ENCODE measurements around the gene TMBIM6.

Gene TMBIM6

DNA sequence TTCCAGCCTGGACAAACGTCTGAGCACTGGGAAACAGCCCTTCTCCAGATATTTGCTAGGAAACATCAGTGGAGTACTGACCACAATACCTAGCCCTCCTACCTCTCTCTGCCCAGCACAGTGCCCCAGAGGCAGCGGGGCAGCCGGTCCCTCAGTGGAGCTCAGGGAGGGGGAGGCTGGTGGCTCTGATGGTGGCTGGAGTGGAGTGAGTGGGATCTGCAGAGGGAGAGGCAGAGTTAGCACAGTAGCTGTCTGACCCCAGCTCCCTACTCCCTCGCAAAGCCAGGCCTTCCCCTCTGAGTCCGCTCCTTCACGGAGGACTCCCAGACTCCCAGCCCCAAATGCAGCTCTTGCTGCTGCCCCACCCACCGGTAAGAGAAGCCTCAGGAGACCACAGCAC, 56.9 kb downstream of the TMBIM6 start:
- no peak for DNase-seq (ENCODE audit: low spot score)

DNA sequence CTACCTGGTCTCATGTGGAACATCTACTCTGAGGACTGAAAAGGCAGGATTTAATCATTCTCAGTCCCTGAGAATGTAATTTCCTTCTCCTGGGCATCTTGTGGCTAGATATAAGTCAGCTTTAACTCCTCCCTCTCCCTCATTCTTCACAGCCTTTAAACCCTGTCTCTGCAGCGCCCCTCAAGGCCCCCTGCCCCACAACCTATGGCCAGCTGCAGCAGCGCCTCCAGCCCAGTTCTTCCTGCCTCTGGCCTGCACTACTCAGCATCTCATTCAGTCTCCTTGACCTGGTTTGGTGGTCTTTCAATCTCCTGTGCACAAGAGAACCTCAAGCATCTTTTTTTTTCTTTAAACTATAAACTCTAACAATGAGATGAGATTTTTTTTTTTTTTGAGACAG, 57.6 kb downstream of the TMBIM6 start:
- DNase-seq (ENCODE audit: low spot score): no peak

DNA sequence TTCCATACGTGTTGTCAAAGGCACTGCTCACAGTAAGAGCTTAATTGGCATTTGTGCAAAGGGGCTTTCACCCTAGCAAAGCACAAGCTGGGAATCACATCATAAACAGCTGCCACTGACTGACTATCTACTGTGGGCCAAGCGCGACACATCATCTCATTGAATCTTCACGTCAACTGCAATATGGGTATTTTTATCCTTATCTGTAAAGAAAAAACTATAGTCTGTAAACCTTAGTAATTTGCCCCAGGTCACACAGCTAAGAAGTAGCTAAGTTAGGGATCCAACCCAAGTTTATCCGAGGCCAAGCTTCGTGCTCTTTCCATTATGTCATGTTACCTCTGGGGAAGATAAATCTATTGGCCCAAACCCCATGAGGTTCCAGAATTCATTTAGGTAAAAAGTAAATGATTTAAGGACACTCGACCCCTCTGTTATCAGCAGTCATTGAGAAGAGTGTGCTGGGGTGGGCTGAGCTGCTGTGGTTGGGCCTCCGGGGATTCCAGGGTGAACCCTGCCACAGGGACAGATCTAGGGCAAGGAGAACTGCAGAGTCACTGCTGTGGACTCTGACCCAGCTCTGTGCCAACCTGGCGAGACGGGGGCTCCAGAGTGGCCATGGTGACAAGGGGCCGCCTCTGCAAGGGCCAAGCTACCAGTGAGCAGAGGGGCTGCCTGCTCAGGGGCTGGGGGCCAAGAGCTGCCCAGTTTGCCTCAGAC, 59.2 kb downstream of the TMBIM6 start:
- no peak for DNase-seq (ENCODE audit: low spot score)

DNA sequence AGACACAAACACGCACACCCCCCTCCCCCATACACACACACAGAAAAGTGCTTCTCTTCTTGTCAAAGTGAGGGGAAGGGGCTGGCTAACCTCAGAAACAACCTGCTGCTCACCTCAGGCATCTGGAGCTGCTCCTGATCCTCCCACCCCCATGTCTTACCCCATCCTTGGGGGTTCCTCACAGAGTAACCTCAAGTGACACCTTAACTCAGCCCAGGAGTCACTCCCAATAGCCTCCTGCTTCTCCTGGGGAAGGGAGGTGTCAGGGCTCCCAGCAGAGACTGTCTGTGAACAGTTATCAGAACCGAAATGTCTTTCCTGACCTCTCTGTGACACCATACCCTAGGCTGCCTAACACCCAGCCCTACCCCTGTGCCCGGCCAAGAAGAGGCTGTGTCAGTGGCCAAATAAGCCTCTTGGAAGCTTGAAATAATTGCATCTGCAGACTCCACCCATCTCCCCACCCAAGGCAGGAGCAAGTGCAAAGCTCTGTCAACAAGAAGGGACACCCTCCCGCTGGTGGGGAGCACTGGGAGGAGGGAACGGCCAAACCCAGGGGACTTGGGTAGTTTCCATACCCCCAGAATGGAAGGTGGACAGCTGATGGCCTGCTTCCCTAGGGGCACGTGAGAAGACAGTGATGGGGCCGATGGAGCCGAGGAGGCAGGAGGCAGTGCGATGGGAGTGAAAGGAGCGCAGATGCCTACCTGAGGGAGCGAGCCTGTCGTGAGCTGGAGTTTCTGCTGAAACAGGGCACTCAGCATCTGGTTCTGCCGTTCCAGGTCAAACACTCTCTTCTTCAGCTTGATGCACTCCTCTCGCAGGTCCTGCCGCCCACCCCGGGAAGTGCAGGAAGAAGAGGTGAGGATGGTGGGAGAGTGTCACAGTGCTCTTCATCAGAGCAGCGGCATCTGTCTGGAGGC, 60.0 kb downstream of the TMBIM6 start:
- no peak for DNase-seq (ENCODE audit: low spot score)

DNA sequence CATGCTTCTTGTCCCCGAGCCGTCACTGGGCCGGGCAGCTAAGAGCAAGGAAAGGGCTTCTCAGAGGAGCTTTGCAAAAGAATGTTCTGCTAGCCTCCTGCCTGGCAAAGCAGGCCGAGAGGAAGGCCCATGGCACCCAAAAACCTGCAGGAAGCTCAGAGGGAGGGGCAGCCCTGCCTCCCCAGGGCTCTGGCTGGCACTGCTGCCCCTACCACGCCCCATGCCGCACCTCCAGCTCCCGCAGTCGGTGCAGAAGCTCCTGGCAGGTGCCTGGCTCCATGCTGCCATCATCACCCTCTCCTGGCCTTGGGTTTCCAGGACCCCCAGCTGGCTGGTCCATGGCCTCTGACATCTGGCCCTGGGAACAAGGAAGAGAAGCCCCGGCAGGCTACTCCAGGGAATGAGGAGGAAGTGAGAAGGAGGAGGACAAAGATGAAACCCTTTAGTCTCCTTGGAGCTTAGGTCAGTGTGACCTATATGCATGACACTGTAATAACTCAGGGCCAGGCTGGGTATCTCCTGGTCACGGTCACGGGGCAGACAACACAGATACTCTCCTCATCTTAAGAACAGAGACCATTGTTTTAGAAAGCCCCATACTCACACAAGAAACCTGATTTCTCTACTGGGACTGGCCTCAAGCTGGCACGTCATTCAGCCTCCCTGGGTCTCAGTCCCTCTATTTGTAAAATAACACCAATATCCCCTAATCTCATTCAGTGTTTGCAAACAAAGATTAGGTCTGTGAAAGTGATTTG, 62.5 kb downstream of the TMBIM6 start:
- DNase-seq (ENCODE audit: low spot score): no peak

DNA sequence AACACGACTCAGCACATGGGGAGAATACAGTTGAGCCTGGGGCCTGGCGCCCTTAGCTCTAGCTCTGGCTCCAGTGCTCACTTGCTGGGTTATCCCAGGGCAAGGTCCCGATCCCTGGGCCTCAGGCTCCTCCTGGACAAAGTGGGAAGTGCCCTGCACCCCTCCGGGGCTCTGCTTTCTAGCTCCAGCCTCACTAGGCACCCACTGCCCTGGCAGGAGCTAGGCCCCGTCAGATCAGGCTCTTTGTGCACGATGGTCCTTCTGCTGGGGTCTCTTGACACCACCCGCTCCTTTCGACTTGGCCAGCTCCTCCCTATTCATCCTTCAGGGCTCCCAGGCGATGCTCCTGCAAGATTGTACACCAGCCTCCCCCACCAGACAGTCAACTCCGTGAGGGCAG, 63.5 kb downstream of the TMBIM6 start:
- no peak for DNase-seq (ENCODE audit: low spot score)

DNA sequence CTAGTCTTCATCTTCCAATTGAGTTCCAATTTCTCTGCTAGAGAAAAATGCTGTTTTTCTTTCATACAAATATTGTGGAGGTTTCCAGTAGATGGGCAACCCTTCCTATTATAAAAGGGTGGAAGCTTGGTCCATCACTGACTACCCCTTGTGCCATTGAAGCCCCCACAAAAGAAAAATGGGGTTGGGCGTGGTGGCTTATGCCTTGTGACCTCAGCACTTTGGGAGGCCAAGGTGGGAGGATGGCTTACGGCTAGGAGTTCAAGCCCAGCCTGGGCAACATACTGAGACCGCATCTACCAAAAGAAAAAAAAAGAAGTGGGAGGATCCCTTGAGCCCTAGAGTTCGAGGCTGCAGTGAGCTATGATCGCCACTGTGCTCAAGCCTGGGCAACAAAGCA, 64.1 kb downstream of the TMBIM6 start:
- no peak for DNase-seq (ENCODE audit: low spot score)

DNA sequence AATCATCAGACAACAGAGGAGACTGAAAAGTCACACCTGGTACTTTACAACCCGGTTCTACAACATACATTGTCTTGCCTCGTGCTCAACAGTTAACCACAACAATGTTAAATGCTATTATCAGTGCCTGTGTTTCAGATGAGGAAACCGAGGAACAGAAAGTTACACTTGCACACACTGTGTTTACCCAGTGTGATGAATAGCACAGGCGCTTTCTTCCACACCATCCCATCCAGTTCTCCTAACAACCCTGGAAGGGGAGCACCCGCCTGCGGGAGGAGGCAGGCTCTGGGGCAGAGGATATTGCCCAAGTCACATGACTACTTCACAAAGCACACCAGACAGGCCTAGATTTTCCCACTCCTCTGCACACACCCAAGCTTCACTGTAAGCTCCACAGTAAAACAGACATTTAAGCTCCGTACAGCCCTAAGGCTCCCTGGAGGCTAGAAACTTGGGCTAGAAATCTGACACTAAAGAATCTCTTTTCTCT, 65.0 kb downstream of the TMBIM6 start:
- no peak for DNase-seq (ENCODE audit: low spot score)

DNA sequence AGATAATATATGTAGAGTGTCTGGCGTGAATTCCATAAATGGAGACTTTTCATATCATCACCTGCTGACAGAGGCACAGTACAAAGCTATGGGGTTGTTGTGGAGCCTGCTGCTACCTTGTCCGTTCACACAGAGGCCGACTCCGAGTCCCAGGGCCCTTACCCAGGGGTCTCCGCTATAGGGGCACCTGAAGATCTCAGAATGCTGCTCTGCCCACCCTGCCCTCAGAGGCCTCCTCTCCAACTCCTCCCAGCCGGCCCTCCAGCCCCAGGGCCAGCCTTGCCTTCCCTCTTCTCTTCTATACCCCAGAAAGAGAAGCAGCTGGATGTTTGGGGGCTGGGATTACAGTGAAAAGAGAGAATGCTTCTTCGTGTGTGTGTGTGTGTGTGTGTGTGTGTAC, 65.5 kb downstream of the TMBIM6 start:
- DNase-seq (ENCODE audit: low spot score): no peak

DNA sequence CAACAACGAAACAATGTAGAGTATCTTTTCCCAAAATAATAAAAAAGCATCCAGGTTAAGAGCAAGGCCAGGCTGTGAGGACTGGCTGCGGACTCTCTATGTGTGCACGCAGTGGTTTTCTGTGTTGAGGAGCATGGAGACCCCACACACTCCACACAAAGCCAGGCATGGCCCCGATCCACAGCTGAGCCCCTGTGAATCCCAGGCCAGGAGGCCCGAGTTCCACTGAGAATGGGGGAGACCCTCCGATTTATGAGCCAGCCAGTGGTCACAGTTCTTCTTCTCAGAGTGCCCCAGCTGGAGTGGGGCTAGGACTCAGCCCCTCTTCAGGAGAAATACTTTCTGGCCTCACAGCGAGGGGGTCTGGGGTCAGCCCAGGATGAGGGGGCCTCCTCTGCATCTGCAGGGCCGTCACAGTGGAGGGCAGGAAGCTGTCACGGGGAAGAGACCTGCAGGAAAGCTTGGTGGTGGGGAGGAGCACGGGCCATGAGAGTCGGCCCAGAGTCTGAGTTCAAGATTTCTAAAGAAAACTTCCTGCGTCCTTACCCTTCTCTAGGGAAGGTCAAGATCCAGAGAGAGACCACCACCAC, 66.7 kb downstream of the TMBIM6 start:
- no peak for DNase-seq (ENCODE audit: low spot score)

DNA sequence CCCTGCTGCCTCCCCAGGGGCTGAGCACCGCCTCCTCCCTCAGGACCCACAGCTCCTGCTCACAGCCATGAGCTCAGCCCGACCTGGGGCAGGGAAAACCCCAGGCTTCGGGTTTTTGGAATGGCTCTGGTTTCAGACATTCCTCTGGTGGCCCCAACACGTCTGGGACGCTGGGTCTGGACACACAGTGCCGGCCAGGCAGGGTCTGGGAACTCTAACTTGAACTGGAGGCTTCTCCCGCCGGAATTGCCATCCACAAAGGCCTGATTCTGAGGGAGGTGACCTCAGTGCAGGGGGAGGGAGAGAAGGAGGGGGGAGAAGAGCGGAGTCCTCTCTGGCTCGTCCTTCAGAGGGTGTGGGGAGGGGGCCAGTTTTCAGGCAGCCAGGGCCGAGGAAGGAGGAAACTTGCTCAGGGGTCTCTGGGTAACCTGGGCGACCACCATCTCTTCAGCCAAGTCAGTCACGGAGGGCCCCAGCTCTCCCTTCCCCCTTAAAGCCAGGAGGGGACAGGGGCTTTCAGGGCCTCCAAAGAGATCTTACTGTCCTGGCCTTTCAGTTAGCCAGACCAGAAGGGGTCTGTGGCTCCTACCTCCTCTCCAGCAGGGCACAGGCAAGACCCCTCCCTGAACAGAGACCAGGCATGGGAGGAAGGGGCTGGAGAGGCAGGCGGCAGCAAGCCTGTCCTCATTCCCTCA, 67.5 kb downstream of the TMBIM6 start:
- DNase-seq (ENCODE audit: low spot score): no peak

DNA sequence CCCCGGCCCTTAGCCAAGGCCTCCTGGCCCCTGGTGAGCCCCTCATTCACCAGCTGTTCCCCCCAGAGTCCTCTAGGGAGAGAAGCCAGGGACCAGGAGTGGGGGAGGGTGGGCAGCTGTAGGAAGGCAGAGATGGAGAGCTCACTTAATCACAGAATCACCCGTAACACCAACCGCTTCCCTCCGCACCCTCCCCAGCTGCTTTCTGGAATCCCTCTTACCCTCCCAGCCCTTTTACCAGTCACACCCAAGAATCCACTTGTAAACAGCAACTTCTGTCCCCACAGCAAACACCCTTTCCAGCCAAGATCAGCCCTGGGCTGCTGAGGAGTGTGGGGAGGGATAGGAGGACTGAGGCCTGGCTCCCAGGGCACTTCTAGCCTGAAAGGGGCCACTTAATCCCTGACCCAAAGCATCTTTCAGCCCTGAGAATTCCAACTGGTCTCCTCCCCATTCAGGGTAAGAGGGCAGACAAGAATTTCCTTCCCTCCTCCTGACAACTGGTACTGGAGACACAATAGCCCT, 68.1 kb downstream of the TMBIM6 start:
- no peak for DNase-seq (ENCODE audit: low spot score)

DNA sequence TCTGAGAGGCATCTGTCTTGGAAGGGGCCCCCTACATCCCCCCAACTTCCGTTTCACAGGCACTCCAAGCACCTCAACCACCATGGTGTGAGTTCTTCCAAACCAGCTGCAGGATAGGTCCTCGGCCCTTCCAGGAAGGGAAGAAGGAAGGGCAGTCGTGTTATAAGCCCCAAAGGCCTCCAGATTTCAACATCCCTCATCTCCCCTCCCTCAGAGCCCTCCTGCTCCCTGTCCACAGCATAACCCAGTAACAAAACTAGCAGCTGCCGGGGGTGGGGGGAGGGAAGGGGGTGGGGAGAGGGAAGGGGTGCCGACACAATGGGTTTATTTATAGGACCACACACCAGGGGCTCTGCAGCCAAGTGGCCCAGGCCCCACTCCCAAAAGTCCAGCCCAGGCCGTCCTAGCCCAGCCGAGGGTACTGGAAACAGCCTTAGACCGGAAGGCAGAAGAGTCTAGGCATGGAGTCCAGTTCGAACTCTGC, 68.6 kb downstream of the TMBIM6 start:
- DNase-seq (ENCODE audit: low spot score): no peak

DNA sequence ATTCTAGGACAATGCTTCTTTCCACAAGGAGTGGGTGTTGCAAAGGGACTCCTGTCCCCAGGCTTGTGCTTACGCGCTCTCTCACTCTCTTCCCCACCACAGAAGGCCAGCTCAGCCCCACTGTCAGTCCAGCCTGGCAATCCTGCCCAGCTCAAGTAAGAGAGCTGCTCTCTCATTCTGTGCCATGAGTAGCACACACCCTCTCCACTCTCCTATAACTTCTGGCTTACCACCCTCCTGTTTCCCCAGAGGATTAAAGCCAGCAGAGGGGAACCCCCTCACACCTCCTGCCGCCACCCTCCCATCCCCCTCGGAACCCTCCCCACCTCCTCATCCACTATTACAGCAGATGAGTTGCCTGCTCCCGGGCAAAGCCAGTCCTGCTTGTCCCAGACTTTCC, 69.8 kb downstream of the TMBIM6 start:
- DNase-seq (ENCODE audit: low spot score): no peak

DNA sequence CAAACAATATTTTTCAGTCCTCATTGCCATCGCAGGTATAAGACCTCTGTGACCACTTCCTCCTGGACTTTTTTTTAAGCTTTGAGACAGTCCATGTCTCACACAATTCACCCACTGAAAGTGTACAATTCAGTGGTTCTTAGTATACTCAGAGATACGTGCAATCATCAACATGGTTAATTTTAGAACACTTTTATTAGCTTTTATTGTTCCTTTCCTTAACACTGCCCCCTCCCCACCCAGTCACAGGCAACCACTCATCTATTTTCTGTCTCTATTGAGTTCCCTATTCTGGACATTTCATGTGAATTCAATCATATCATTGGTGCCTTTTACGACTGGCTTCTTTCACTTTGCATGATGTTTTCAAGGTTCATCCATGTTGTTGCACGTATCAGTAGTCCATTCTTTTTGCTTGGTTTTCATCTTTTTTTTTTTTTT, 70.6 kb downstream of the TMBIM6 start:
- DNase-seq (ENCODE audit: low spot score): no peak

DNA sequence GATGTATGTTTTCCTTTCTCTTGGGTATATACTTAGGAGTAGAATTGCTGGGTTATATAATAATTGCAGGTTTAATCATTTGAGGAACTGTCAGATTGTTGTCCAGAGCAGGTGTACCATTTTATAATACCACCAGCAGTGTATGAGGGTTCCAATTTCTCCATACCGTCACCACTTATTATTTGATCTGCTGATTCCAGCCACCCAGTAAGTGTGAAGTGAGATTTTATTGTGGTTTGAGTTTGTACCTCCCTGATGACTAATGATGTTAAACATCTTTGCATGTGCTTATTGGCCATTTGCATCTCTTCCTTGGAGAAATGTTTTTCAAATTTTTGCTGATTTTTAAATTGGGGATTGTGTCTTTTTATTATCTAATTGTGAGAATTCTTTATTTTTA, 71.8 kb downstream of the TMBIM6 start:
- no peak for DNase-seq (ENCODE audit: low spot score)

Data from HuH-7.5 (cell line).